ENCODE measurements around the gene TNS4. TPM values are rescaled to one million over a fixed set of nuclear protein-coding genes. Genes with fewer than 3 reads are reported as not detected.

TNS4 gene
- total RNA-seq, 1 donor from 2014 or later = not detected

GRCh38 chr17:40531051-40531991 lies 29.9 kb upstream of the TNS4 start:
- Histone ChIP-seq H2AFZ (ENCODE audit: low read depth, low read length) (no peak overlapping the region), H3K79me2 (ENCODE audit: insufficient read depth, low read length) (no peaks in the 10 kb centered on the region), H3K27me3 (ENCODE audit: insufficient read depth, low read length) (peaks cover 4% of the 10 kb centered on the region), H4K20me1 (ENCODE audit: insufficient read depth, low read length) (no peaks in the 10 kb centered on the region), H3K36me3 (ENCODE audit: insufficient read depth, low read length) (no peaks in the 10 kb centered on the region), H3K4me2 (ENCODE audit: low read length) (no peak overlapping the region), H3K4me1 (ENCODE audit: insufficient read depth, low read length) (peaks cover 18% of the 10 kb centered on the region), H3K9ac (ENCODE audit: low read length) (no peak overlapping the region), H3K27ac (ENCODE audit: low read depth, low read length) (no peak overlapping the region), H3K9me3 (ENCODE audit: insufficient read depth, low read depth, low read length) (no peaks in the 10 kb centered on the region), H3K4me3 (ENCODE audit: insufficient read depth, low read depth, low read length) (no peak overlapping the region)
- Mint-ChIP-seq H3K9me3 (ENCODE audit: unreplicated experiment) (peaks cover 3% of the 10 kb centered on the region), H3K4me1 (ENCODE audit: low read depth, unreplicated experiment) (peaks cover 20% of the 10 kb centered on the region), H3K27ac (ENCODE audit: unreplicated experiment) (no peak overlapping the region), H3K36me3 (ENCODE audit: low read depth, unreplicated experiment) (no peaks in the 10 kb centered on the region), H3K27me3 (ENCODE audit: low read depth, unreplicated experiment) (peaks cover 5% of the 10 kb centered on the region), H3K4me3 (ENCODE audit: unreplicated experiment) (no peak overlapping the region)
- FAIRE-seq (no peak), DNase-seq (ENCODE audit: low read depth) (no peak)
- TF ChIP-seq, protein P1, sequence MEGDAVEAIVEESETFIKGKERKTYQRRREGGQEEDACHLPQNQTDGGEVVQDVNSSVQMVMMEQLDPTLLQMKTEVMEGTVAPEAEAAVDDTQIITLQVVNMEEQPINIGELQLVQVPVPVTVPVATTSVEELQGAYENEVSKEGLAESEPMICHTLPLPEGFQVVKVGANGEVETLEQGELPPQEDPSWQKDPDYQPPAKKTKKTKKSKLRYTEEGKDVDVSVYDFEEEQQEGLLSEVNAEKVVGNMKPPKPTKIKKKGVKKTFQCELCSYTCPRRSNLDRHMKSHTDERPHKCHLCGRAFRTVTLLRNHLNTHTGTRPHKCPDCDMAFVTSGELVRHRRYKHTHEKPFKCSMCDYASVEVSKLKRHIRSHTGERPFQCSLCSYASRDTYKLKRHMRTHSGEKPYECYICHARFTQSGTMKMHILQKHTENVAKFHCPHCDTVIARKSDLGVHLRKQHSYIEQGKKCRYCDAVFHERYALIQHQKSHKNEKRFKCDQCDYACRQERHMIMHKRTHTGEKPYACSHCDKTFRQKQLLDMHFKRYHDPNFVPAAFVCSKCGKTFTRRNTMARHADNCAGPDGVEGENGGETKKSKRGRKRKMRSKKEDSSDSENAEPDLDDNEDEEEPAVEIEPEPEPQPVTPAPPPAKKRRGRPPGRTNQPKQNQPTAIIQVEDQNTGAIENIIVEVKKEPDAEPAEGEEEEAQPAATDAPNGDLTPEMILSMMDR (IDR thresholded peaks at IDR 0.05; ENCODE audit: insufficient read depth, low read depth, low read length) = no peak
- TF ChIP-seq EZH2 (IDR thresholded peaks at IDR 0.05; ENCODE audit: insufficient read depth, low read length) = no peak

GRCh38 chr17:40530531-40530994 lies 29.1 kb upstream of the TNS4 start:
- no peaks in the 10 kb centered on the region for H3K36me3 Mint-ChIP-seq (ENCODE audit: low read depth, unreplicated experiment)
- H3K4me1 ChIP-seq (ENCODE audit: insufficient read depth, low read length) = peaks cover 14% of the 10 kb centered on the region
- DNase-seq (ENCODE audit: low read depth) = no peak

More at GRCh38 chr17:40530531-40530994, 29.1 kb upstream of the TNS4 start:
- H3K9me3 ChIP-seq (ENCODE audit: insufficient read depth, low read depth, low read length) = no peaks in the 10 kb centered on the region
- no peak overlapping the region for H3K9ac ChIP-seq (ENCODE audit: low read length)
- H3K79me2 ChIP-seq (ENCODE audit: insufficient read depth, low read length) = no peaks in the 10 kb centered on the region
- H3K36me3 ChIP-seq (ENCODE audit: insufficient read depth, low read length) = no peaks in the 10 kb centered on the region
- H3K4me2 ChIP-seq (ENCODE audit: low read length) = no peak overlapping the region
- TF ChIP-seq EZH2 (IDR thresholded peaks at IDR 0.05; ENCODE audit: insufficient read depth, low read length) = no peak
- TF ChIP-seq, protein P1 (IDR thresholded peaks at IDR 0.05; ENCODE audit: insufficient read depth, low read depth, low read length) = no peak
- H3K4me3 Mint-ChIP-seq (ENCODE audit: unreplicated experiment) = no peak overlapping the region
- H3K27me3 ChIP-seq (ENCODE audit: insufficient read depth, low read length) = peaks cover 4% of the 10 kb centered on the region
- H3K27me3 Mint-ChIP-seq (ENCODE audit: low read depth, unreplicated experiment) = peaks cover 5% of the 10 kb centered on the region
- H3K27ac ChIP-seq (ENCODE audit: low read depth, low read length) = no peak overlapping the region
- FAIRE-seq = no peak
- no peak overlapping the region for H2AFZ ChIP-seq (ENCODE audit: low read depth, low read length)
- no peaks in the 10 kb centered on the region for H4K20me1 ChIP-seq (ENCODE audit: insufficient read depth, low read length)
- peaks cover 7% of the 10 kb centered on the region for H3K9me3 Mint-ChIP-seq (ENCODE audit: unreplicated experiment)
- H3K27ac Mint-ChIP-seq (ENCODE audit: unreplicated experiment) = no peak overlapping the region
- H3K4me3 ChIP-seq (ENCODE audit: insufficient read depth, low read depth, low read length) = no peak overlapping the region
- peaks cover 15% of the 10 kb centered on the region for H3K4me1 Mint-ChIP-seq (ENCODE audit: low read depth, unreplicated experiment)

Measured in astrocyte (in vitro differentiated cells and primary cell).